GM23338 (cell line): Measurements from ENCODE around the gene GAB2. TPM values are rescaled to one million over a fixed set of nuclear protein-coding genes. Genes with fewer than 3 reads are reported as not detected.
"Not testable (repeated sequence)": the region's sequence is repeated elsewhere in the genome, so short reads cannot be mapped to it uniquely, and the experiment has no call there.

ENCODE experiments used
- ATAC-seq: fragments of 200-7000 bp; cut with Tn5 transposase; 3 replicates; pipeline ENCODE4 v1.9.1; 2020
- DNase-seq: peaks from one replicate; pipeline ENCODE4 v3.0.0-alpha.2; 2015; ENCODE audit warnings: low spot score
- H2AFZ ChIP-seq: fragments of 200-600 bp; sonication (generic); 2 replicates; pipeline ENCODE4 v1.8.0; 2016; ENCODE audit warnings: antibody characterized with exemption, mild to moderate bottlenecking, moderate library complexity
- H3F3A ChIP-seq: fragments of 200-600 bp; sonication (generic); replicated peaks from 2 replicates; pipeline ENCODE4 v1.8.0; 2017; ENCODE audit warnings: antibody characterized with exemption, mixed run types, low read depth
- H3K27ac ChIP-seq: fragments of 200-600 bp; sonication (generic); 2 replicates; pipeline ENCODE4 v1.6.1; 2016; ENCODE audit warnings: low read depth
- H3K27me3 ChIP-seq: fragments of 200-600 bp; sonication (generic); 2 replicates; pipeline ENCODE4 v1.8.0; 2016; ENCODE audit warnings: mild to moderate bottlenecking, mixed run types, moderate library complexity; ENCODE audit not compliant: insufficient read depth
- H3K36me3 ChIP-seq: fragments of 200-600 bp; sonication (generic); 2 replicates; pipeline ENCODE4 v1.8.0; 2016; ENCODE audit warnings: mild to moderate bottlenecking; ENCODE audit not compliant: insufficient read depth
- H3K4me1 ChIP-seq: fragments of 200-600 bp; sonication (generic); 2 replicates; pipeline ENCODE4 v1.8.0; 2016; ENCODE audit warnings: mild to moderate bottlenecking, moderate library complexity; ENCODE audit not compliant: insufficient read depth
- H3K4me2 ChIP-seq: fragments of 200-600 bp; sonication (generic); 2 replicates; pipeline ENCODE4 v1.7.1; 2017; ENCODE audit warnings: mixed run types
- H3K4me3 ChIP-seq: fragments of 200-600 bp; sonication (generic); 2 replicates; pipeline ENCODE4 v1.6.1; 2016; ENCODE audit warnings: mixed run types
- H3K79me2 ChIP-seq: fragments of 200-600 bp; sonication (generic); replicated peaks from 2 replicates; pipeline ENCODE4 v1.8.0; 2017; ENCODE audit warnings: mild to moderate bottlenecking; ENCODE audit not compliant: insufficient read depth
- H3K9me2 ChIP-seq: fragments of 200-600 bp; sonication (generic); 2 replicates; pipeline ENCODE4 v1.8.0; 2017; ENCODE audit not compliant: insufficient read depth
- H4K20me1 ChIP-seq: fragments of 200-600 bp; sonication (generic); replicated peaks from 2 replicates; pipeline ENCODE4 v1.8.0; 2017; ENCODE audit warnings: mild to moderate bottlenecking; ENCODE audit not compliant: insufficient read depth
- H3K27ac Mint-ChIP-seq: 2 replicates; pipeline ENCODE4 v1.8.0; 2020; ENCODE audit warnings: inconsistent platforms, mild to moderate bottlenecking, moderate library complexity, mixed read lengths
- H3K27me3 Mint-ChIP-seq: 3 replicates; pipeline ENCODE4 v1.8.0; 2022; ENCODE audit warnings: low read depth, mild to moderate bottlenecking, moderate library complexity, mixed read lengths, inconsistent platforms; ENCODE audit not compliant: insufficient read depth, poor library complexity
- H3K36me3 Mint-ChIP-seq: 3 replicates; pipeline ENCODE4 v1.8.0; 2021; ENCODE audit warnings: low read depth, mild to moderate bottlenecking, inconsistent platforms, moderate library complexity, mixed read lengths
- H3K4me1 Mint-ChIP-seq: 3 replicates; pipeline ENCODE4 v1.8.0; 2020; ENCODE audit warnings: mild to moderate bottlenecking, inconsistent platforms, mixed read lengths
- H3K4me3 Mint-ChIP-seq: 3 replicates; pipeline ENCODE4 v1.8.0; 2021; ENCODE audit warnings: moderate library complexity, mild to moderate bottlenecking, inconsistent platforms, mixed read lengths
- H3K9me3 Mint-ChIP-seq: 3 replicates; pipeline ENCODE4 v1.8.0; 2020; ENCODE audit warnings: moderate library complexity, mild to moderate bottlenecking, inconsistent platforms, mixed read lengths
- CREB1 ChIP-seq: fragments of 250-450 bp; sonication (Bioruptor Pico); IDR thresholded peaks from 2 replicates; pipeline ENCODE4 v1.5.0; 2020; ENCODE audit warnings: low read depth, mild to moderate bottlenecking, moderate library complexity
- CTCF ChIP-seq, 2 experiments: fragments of 200-600 bp in 1 of 2; sonication (generic) in 1 of 2; conservative IDR thresholded peaks; 2 replicates each; pipeline versions ENCODE4 v1.5.1 to v1.6.1; 2016 to 2017; ENCODE audit warnings: antibody characterized with exemption in 2 of 2, low read depth in 2 of 2, mild to moderate bottlenecking in 2 of 2, moderate library complexity in 1 of 2
- EZH2 ChIP-seq: fragments of 200-600 bp; sonication (generic); IDR thresholded peaks from one replicate; pipeline ENCODE4 v1.8.0; 2017; ENCODE audit warnings: antibody characterized with exemption, mild to moderate bottlenecking, low read depth; ENCODE audit not compliant: unreplicated experiment
- POLR2AphosphoS5 ChIP-seq: IDR thresholded peaks from 2 replicates; pipeline ENCODE4 v1.6.1; 2016; ENCODE audit warnings: antibody characterized with exemption, low read depth
- REST ChIP-seq: IDR thresholded peaks from one replicate; pipeline ENCODE4 v1.6.1; 2018; ENCODE audit warnings: antibody characterized with exemption; ENCODE audit not compliant: unreplicated experiment
- ZNF114 ChIP-seq: fragments of 250-450 bp; sonication (Bioruptor Pico); IDR thresholded peaks from 2 replicates; pipeline ENCODE4 v1.5.0; 2020; ENCODE audit warnings: mild to moderate bottlenecking, moderate library complexity
- polyA plus RNA-seq: library from polyadenylated mRNA; unstranded; fragments of >200 nt; fragmentation: Nextera tagmentation; extraction: Ambion mirVana; gene quantifications from 2 replicates; pipeline ENCODE4 v1.2.1, GENCODE V29; 2016
- total RNA-seq: library from RNA; depleted of rRNA; stranded (reverse); fragments of >200 nt; shearing (Covaris generic); gene quantifications from 2 replicates; pipeline ENCODE4 v1.2.3, GENCODE V29; 2014

GAB2 gene
- total and polyA plus RNA-seq, 2 experiments from 2014 or later: 2.0 to 10.8 TPM

GRCh38 chr11:78357924-78358323 lies 59.7 kb downstream of the GAB2 start:
- not testable (repeated sequence) for H3K4me3 Mint-ChIP-seq, H3K27me3 ChIP-seq, DNase-seq, H4K20me1 ChIP-seq, H3K27ac ChIP-seq, H2AFZ ChIP-seq, H3K4me2 ChIP-seq, H3K9me2 ChIP-seq, H3F3A ChIP-seq, ATAC-seq, H3K36me3 Mint-ChIP-seq, H3K27ac Mint-ChIP-seq, H3K4me1 ChIP-seq, H3K4me3 ChIP-seq, H3K36me3 ChIP-seq, H3K27me3 Mint-ChIP-seq, H3K79me2 ChIP-seq
- peaks cover 11% of the 10 kb centered on the region for H3K9me3 Mint-ChIP-seq
- peaks cover 22% of the 10 kb centered on the region for H3K4me1 Mint-ChIP-seq

- H2AFZ ChIP-seq, H3K27ac ChIP-seq, H3K4me3 ChIP-seq, H3K36me3 Mint-ChIP-seq, H4K20me1 ChIP-seq, H3K36me3 ChIP-seq, H3F3A ChIP-seq, ATAC-seq, H3K4me1 ChIP-seq, H3K79me2 ChIP-seq, H3K27me3 Mint-ChIP-seq, DNase-seq, H3K27me3 ChIP-seq, H3K9me2 ChIP-seq, H3K4me3 Mint-ChIP-seq, H3K4me2 ChIP-seq, H3K27ac Mint-ChIP-seq: not testable (repeated sequence)
- H3K9me3 Mint-ChIP-seq: peaks cover 11% of the 10 kb centered on the region
- H3K4me1 Mint-ChIP-seq: peaks cover 22% of the 10 kb centered on the region
Observed at GRCh38 chr11:78357425-78357824, 60.2 kb downstream of the GAB2 start.

GRCh38 chr11:78355742-78356141 lies 61.9 kb downstream of the GAB2 start:
- peaks cover 11% of the 10 kb centered on the region for H3K9me3 Mint-ChIP-seq
- H3K4me1 ChIP-seq, H3K27ac ChIP-seq, H4K20me1 ChIP-seq, H3K27ac Mint-ChIP-seq, H3K27me3 ChIP-seq, H3F3A ChIP-seq, H3K4me3 ChIP-seq, ATAC-seq, H3K36me3 ChIP-seq, DNase-seq, H3K4me2 ChIP-seq, H2AFZ ChIP-seq, H3K27me3 Mint-ChIP-seq, H3K79me2 ChIP-seq, H3K4me3 Mint-ChIP-seq, H3K9me2 ChIP-seq, H3K36me3 Mint-ChIP-seq: not testable (repeated sequence)
- peaks cover 31% of the 10 kb centered on the region for H3K4me1 Mint-ChIP-seq

- Mint-ChIP-seq H3K9me3 (peaks cover 11% of the 10 kb centered on the region), H3K4me3 (no peak overlapping the region), H3K27me3 (no peaks in the 10 kb centered on the region), H3K27ac (no peak overlapping the region), H3K4me1 (peaks cover 35% of the 10 kb centered on the region), H3K36me3 (peaks cover 4% of the 10 kb centered on the region; the same call in 2 of the 3 replicates)
- no peak for ATAC-seq
- Histone ChIP-seq H3K27ac (no peak overlapping the region), H3K36me3 (no peaks in the 10 kb centered on the region), H3K4me1 (peaks cover 8% of the 10 kb centered on the region; the same call in 1 of the 2 replicates), H4K20me1 (no peaks in the 10 kb centered on the region; the same call in 1 of the 2 replicates), H3K79me2 (no peaks in the 10 kb centered on the region; the same call in 1 of the 2 replicates), H3K27me3 (no peaks in the 10 kb centered on the region), H3K9me2 (no peaks in the 10 kb centered on the region), H3F3A (no peaks in the 10 kb centered on the region), H3K4me2 (no peak overlapping the region), H3K4me3 (no peak overlapping the region), H2AFZ (no peak overlapping the region)
- TF ChIP-seq POLR2AphosphoS5 (no peak), EZH2 (no peak), CREB1 (no peak), ZNF114 (no peak), CTCF (conservative IDR thresholded peaks at IDR 0.05; ENCODE audit: low read depth in 2 of 2) (no peak), REST (no peak)
- no peak for DNase-seq
Observed at GRCh38 chr11:78355309-78355705, 62.3 kb downstream of the GAB2 start.
